Astrocyte of the cerebellum (primary cell): Measurements from ENCODE around the gene PPP2R5C.

Source experiments
- DNase-seq: peaks from one replicate; pipeline ENCODE4 v3.0.0-alpha.2; 2011; ENCODE audit warnings: low read depth
- H3K4me3 ChIP-seq: 2 replicates; pipeline ENCODE4 v1.5.1; 2011; ENCODE audit warnings: mild to moderate bottlenecking, low read depth, low read length, moderate library complexity
- in situ Hi-C: cut with HindIII; loops from 2 replicates; pipeline ENCODE4 v1.10.0; 2017; ENCODE audit warnings: low sequenced_read_pairs
- TF ChIP-seq, protein P1 (sequence below): IDR thresholded peaks from 2 replicates; pipeline ENCODE4 v1.5.1; 2012; ENCODE audit warnings: low read length, low read depth, moderate library complexity, mild to moderate bottlenecking; ENCODE audit errors: missing control alignments

The PPP2R5C gene

DNA sequence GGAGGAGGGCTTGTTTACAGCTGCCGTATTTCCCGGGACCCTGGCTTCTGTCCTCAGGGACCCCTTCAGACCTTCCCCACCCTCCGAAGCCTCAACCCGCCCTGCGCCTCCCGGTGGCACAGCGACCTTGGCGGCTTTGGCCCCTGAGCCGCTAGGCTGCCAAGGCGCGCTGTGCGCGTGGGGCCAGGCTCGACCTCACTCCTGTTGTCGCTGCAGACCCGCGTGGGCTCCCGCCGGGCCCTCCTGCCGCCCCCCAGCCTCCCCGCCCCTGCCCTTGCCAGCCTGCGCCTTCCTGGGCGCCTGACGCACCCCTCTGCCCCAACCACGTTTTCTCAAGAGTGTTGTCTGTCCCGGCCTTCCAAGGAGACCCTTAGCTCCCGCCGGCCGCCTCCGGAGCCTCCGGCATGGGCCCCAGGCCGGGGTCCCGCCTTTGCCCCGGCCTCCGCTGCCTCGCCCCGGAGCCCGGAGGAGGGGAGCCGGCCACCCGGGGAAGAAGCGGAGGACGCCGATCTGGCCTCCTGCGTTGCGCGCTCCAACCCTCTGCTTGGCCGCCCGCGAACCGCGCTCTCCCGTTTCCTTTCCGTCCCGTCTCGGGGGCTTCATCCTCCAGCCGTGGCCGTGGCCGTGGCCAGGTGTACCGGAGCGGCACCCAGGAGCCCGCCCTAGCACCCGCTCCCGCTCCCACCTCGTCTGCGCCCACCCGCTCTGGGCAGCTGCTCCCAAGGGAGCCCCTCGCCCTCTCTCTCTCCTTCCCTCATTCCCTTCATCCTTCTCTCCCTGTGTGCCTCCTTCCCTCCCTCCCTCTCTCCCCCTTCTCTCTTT, 19.9 kb downstream of the PPP2R5C start:
- peak overlapping the region; percentile 37 for H3K4me3 ChIP-seq
- no peak for DNase-seq
- TF ChIP-seq, protein P1, sequence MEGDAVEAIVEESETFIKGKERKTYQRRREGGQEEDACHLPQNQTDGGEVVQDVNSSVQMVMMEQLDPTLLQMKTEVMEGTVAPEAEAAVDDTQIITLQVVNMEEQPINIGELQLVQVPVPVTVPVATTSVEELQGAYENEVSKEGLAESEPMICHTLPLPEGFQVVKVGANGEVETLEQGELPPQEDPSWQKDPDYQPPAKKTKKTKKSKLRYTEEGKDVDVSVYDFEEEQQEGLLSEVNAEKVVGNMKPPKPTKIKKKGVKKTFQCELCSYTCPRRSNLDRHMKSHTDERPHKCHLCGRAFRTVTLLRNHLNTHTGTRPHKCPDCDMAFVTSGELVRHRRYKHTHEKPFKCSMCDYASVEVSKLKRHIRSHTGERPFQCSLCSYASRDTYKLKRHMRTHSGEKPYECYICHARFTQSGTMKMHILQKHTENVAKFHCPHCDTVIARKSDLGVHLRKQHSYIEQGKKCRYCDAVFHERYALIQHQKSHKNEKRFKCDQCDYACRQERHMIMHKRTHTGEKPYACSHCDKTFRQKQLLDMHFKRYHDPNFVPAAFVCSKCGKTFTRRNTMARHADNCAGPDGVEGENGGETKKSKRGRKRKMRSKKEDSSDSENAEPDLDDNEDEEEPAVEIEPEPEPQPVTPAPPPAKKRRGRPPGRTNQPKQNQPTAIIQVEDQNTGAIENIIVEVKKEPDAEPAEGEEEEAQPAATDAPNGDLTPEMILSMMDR, result no peak
- in situ Hi-C loops, result no loop called here

DNA sequence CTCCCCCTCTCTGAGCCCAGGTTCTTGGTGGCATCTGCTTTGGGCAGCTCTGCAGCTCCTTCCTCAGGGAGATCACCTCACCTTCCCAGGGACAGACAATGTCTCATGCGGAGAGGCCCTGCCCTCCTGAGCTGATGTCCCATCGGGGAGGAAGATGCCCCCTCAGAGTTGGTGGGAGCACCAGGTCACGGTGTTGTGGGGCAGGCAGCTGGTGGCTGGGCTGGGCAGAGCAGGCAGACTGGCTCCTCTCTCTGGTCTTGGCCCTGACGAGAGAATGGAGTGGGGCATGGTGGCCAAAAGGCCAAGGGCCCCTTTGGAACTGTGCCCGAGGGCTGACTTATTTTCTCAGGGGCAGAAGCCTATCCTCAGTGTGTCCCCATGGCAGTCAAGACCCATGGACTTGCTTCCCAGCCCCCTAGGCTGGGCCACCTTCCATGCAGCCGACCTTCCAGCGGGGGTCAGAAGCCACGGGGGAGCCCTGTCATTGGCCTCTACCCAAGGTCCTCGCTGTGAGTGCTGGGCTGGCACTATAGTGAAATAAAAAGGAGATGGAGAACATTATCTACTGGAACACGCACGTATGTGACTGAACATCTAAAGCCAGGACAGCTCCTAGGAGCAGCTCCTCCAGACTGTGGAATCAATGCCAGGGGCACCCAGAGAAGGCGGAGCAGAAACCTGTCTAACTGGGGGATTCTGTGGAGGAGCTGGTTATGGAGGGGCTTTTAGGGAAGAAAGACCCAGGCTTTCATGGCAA, 21.9 kb downstream of the PPP2R5C start:
- no peak for DNase-seq
- in situ Hi-C loops, result no loop called here
- no peak overlapping the region for H3K4me3 ChIP-seq
- TF ChIP-seq, protein P1, result no peak

DNA sequence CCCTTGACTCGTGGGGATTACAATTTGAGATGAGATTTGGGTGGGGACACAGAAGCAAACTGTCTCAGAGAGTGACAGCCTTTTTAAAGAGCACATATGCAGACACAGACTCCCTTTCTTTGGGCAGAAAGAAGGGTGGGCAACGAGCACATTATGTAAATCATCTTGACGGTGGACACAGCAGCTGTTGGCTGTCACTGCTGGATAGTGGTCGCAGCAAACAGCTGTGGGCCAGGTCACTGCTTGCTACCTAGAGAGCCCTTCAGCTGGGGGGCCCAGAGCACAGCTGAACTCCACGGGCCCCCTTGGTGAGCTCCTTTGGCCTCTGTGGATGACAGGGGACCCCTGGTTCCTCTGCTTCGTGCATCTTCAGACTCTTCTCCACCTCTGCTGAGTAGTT, 23.1 kb downstream of the PPP2R5C start:
- no peak overlapping the region for H3K4me3 ChIP-seq
- in situ Hi-C loops, result no loop called here
- TF ChIP-seq, protein P1, result no peak
- DNase-seq, result no peak

DNA sequence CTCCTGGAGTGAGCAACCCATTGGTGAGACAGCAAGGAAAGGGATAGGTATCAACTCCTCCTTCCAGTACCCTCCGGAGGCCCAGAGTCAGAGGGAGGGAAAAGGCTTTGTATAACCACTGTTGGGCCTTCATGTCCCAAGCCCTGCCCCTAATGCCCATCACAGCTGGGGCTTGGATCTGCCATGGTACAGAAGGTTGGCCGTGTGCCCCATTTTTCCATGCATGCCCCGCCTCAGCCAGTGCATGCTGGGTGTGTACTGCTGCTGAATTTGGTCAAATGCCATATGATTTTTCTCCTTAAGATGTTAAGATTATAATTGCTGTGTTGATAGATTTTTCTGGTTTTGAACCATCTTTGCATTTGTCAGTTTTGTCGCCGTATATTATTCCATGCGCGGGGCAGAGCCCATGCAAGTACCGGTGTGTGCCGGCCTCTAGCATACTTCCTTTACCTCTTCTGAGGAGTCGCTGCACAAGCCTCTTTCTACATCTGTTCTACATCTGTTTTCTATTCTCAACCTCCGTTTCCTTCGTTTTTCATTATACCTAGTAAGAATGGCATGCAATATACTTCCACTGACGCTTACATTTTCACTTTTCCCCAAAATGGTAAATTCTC, 26.6 kb downstream of the PPP2R5C start:
- TF ChIP-seq, protein P1, result no peak
- in situ Hi-C loops, result no loop called here
- H3K4me3 ChIP-seq, result no peak overlapping the region
- DNase-seq, result no peak

DNA sequence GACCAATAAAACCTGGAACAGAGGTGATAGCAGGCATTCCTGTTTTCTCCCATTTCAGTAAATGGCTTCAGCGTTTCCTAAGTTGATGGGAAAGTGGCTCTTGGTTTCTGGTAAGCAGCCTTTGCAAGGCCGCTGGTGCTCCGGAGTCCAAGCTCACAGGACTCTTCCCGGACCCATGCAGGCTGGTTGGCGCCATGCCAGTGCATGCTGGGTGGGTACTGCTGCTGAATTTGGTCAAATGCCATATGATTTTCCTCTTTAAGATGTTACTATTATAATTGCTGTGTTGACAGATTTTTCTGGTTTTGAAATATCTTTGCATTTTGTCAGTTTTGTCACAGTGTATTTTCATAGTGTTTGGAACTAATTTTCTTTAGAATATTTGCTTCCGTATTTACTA, 27.7 kb downstream of the PPP2R5C start:
- in situ Hi-C loops, result no loop called here
- H3K4me3 ChIP-seq, result no peak overlapping the region
- no peak for DNase-seq
- TF ChIP-seq, protein P1, result no peak

DNA sequence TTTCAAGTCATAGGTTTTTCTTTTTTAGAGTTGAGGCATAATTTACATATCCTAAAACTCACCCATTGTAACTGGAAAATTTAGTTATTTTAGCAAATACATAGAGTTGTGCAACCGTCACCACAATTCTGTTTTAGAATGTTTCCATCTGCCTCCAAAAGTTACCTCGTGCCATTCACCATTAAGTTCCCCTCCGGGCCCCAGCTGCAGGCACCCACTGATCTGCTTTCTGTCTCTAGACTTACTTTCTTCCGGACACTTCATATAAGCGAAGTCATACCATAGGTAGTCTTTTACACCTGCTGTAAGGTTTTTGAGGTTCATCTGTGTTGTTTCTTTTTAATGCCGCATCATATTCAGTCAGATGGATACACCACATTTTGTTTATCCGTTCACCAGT, 28.7 kb downstream of the PPP2R5C start:
- no peak overlapping the region for H3K4me3 ChIP-seq
- in situ Hi-C loops, result loop anchor here (10.0 kb wide), 1 partner anchor 105 kb away; no protein-coding TSS in a partner anchor
- TF ChIP-seq, protein P1, result no peak
- DNase-seq, result no peak
